Glutamatergic neuron (in vitro differentiated cells): Measurements from ENCODE around the gene ALAS1. TPM values are rescaled to one million over a fixed set of nuclear protein-coding genes. Genes with fewer than 3 reads are reported as not detected.

Source experiments
- DNase-seq: peaks from one replicate; pipeline ENCODE4 v3.0.0; 2022
- H3K27ac Mint-ChIP-seq: one replicate; pipeline ENCODE4 v1.8.0; 2020; ENCODE audit warnings: mild to moderate bottlenecking, mixed read lengths, inconsistent platforms; ENCODE audit not compliant: unreplicated experiment
- H3K27me3 Mint-ChIP-seq: one replicate; pipeline ENCODE4 v1.8.0; 2020; ENCODE audit warnings: mild to moderate bottlenecking, moderate library complexity, mixed read lengths, inconsistent platforms; ENCODE audit not compliant: unreplicated experiment
- H3K36me3 Mint-ChIP-seq: one replicate; pipeline ENCODE4 v1.8.0; 2020; ENCODE audit warnings: mild to moderate bottlenecking, mixed read lengths, inconsistent platforms; ENCODE audit not compliant: unreplicated experiment
- H3K4me1 Mint-ChIP-seq: one replicate; pipeline ENCODE4 v1.8.0; 2020; ENCODE audit warnings: mild to moderate bottlenecking, low read depth, mixed read lengths, inconsistent platforms; ENCODE audit not compliant: unreplicated experiment
- H3K4me3 Mint-ChIP-seq: one replicate; pipeline ENCODE4 v1.8.0; 2020; ENCODE audit warnings: mild to moderate bottlenecking, mixed read lengths, inconsistent platforms; ENCODE audit not compliant: unreplicated experiment
- H3K9me3 Mint-ChIP-seq: one replicate; pipeline ENCODE4 v1.8.0; 2020; ENCODE audit warnings: mild to moderate bottlenecking, moderate library complexity, mixed read lengths, inconsistent platforms; ENCODE audit not compliant: unreplicated experiment
- total RNA-seq: library from RNA; stranded (reverse); fragmentation: NEBNext Ultra II Directional; extraction: Animal tissue kit (Norgen Biotek cat#: 25700); gene quantifications from one replicate; pipeline ENCODE4 v1.2.1, GENCODE V29; 2021; ENCODE audit not compliant: unreplicated experiment
- TF ChIP-seq, protein P1 (sequence below): fragments of 200-600 bp; sonication (generic); IDR thresholded peaks from one replicate; pipeline ENCODE4 v1.5.0; 2021; ENCODE audit not compliant: partially characterized antibody, unreplicated experiment

Gene ALAS1
- total RNA-seq, 1 donor from 2014 or later = 41.7 TPM

GRCh38 chr3:52247409-52248164 is 49.6 kb downstream of the ALAS1 start:
- Mint-ChIP-seq H3K36me3 (no peaks in the 10 kb centered on the region), H3K27me3 (peaks cover 10% of the 10 kb centered on the region), H3K27ac (no peak overlapping the region), H3K4me1 (no peaks in the 10 kb centered on the region), H3K4me3 (no peak overlapping the region), H3K9me3 (peaks cover 9% of the 10 kb centered on the region)
- no peak for DNase-seq
- TF ChIP-seq, protein P1, sequence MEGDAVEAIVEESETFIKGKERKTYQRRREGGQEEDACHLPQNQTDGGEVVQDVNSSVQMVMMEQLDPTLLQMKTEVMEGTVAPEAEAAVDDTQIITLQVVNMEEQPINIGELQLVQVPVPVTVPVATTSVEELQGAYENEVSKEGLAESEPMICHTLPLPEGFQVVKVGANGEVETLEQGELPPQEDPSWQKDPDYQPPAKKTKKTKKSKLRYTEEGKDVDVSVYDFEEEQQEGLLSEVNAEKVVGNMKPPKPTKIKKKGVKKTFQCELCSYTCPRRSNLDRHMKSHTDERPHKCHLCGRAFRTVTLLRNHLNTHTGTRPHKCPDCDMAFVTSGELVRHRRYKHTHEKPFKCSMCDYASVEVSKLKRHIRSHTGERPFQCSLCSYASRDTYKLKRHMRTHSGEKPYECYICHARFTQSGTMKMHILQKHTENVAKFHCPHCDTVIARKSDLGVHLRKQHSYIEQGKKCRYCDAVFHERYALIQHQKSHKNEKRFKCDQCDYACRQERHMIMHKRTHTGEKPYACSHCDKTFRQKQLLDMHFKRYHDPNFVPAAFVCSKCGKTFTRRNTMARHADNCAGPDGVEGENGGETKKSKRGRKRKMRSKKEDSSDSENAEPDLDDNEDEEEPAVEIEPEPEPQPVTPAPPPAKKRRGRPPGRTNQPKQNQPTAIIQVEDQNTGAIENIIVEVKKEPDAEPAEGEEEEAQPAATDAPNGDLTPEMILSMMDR = no peak

DNA sequence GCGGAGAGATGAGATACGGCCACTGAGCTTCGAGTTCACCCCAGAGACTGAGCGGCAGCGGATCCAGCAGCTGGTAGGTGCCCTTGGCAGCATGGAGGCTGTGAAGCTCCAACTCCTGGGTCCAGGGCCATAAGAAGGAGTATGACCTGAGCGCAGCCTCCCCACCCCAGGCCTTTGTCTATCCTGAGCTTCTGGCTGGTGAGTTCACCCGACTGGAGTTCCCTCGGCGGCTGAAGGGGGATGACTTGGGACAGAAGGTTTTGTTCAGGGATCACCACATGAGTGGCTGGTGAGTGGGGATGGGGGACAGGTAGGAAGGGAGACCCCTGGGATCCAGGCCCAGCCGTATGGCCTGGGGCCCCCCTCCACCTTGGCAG is 50.2 kb downstream of the ALAS1 start:
- no peaks in the 10 kb centered on the region for H3K36me3 Mint-ChIP-seq
- peaks cover 11% of the 10 kb centered on the region for H3K27me3 Mint-ChIP-seq
- H3K9me3 Mint-ChIP-seq = peaks cover 9% of the 10 kb centered on the region
- TF ChIP-seq, protein P1 = no peak
- DNase-seq = no peak
- H3K4me3 Mint-ChIP-seq = no peak overlapping the region
- H3K27ac Mint-ChIP-seq = peak overlapping the region; percentile 23
- H3K4me1 Mint-ChIP-seq = no peaks in the 10 kb centered on the region

GRCh38 chr3:52248816-52249547 is 51.0 kb downstream of the ALAS1 start:
- Mint-ChIP-seq H3K27ac (no peak overlapping the region), H3K27me3 (peaks cover 11% of the 10 kb centered on the region), H3K9me3 (peaks cover 7% of the 10 kb centered on the region), H3K4me3 (no peak overlapping the region), H3K4me1 (no peaks in the 10 kb centered on the region), H3K36me3 (no peaks in the 10 kb centered on the region)
- DNase-seq = no peak
- TF ChIP-seq, protein P1 = no peak

DNA sequence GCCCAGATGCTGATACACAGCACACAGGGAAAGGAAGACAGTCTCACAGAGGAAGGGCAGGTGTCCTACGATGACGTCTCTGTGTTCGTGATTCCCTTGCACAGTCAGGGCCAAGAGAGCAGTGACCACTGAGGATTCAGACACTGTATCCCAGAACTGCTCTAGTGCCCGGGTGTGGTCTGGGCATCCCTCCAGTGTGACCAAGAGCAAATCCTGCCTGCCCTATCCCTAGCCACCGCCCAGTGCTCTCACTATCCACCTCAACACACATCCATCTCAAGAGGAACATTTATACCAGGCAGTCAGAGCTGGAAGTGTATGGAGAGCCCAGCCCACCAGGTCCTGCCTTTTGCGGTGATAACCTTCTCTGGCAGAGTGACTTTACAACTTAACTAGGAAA is 51.7 kb downstream of the ALAS1 start:
- DNase-seq = no peak
- peaks cover 7% of the 10 kb centered on the region for H3K9me3 Mint-ChIP-seq
- TF ChIP-seq, protein P1 = no peak
- H3K27me3 Mint-ChIP-seq = peaks cover 11% of the 10 kb centered on the region
- no peaks in the 10 kb centered on the region for H3K4me1 Mint-ChIP-seq
- H3K4me3 Mint-ChIP-seq = no peak overlapping the region
- no peaks in the 10 kb centered on the region for H3K36me3 Mint-ChIP-seq
- H3K27ac Mint-ChIP-seq = peak overlapping the region; percentile 33

DNA sequence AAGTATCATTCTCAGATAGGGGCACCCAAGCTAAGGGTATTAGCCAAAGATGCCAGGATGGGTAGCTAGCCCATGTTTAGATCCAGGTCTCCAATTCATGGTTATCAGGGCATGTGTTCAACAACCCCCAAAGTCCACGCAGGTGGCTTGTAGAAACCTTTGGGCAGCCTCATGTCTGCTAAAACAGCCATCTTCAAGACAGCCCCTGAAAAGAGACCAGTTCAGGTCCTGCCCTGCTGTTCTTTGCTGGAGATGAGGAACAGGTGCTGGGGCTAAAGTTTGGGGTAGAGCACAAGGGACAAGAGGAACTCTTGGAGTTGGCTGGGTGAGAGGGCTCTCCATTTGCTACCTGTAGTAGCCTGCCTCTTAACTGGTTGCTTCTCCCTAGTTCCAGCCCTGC is 52.2 kb downstream of the ALAS1 start:
- no peaks in the 10 kb centered on the region for H3K4me1 Mint-ChIP-seq
- no peaks in the 10 kb centered on the region for H3K36me3 Mint-ChIP-seq
- H3K27me3 Mint-ChIP-seq = peaks cover 11% of the 10 kb centered on the region
- no peak for DNase-seq
- TF ChIP-seq, protein P1 = no peak
- H3K27ac Mint-ChIP-seq = peak overlapping the region; percentile 33
- H3K9me3 Mint-ChIP-seq = peaks cover 7% of the 10 kb centered on the region
- no peak overlapping the region for H3K4me3 Mint-ChIP-seq
